NCI-H2029 (cell line): ENCODE results near the gene HS3ST3B1.

Experiments used
- DNase-seq: peaks from one replicate; lab custom pipeline; 2025; lab: John Stamatoyannopoulos, UW

Gene HS3ST3B1

GRCh38 chr17:14300575-14301278 is at the start of gene HS3ST3B1:
Gene HS3ST3B1 (plus strand): TSS chr17:14301081. CDS start chr17:14301519, 438 bp downstream.
- peak; percentile 92 for DNase-seq

- no peak for DNase-seq
Observed at GRCh38 chr17:14261406-14261805, 39.5 kb upstream of the HS3ST3B1 start.

GRCh38 chr17:14268264-14268663 is 32.6 kb upstream of the HS3ST3B1 start:
- no peak for DNase-seq

- no peak for DNase-seq
Observed at GRCh38 chr17:14269473-14269872, 31.4 kb upstream of the HS3ST3B1 start.

- no peak for DNase-seq
Observed at GRCh38 chr17:14270508-14270907, 30.4 kb upstream of the HS3ST3B1 start.

GRCh38 chr17:14276535-14277250 is 24.2 kb upstream of the HS3ST3B1 start:
- DNase-seq, result no peak

GRCh38 chr17:14281530-14281929 is 19.4 kb upstream of the HS3ST3B1 start:
- no peak for DNase-seq

- no peak for DNase-seq
Observed at GRCh38 chr17:14282726-14283125, 18.2 kb upstream of the HS3ST3B1 start.

GRCh38 chr17:14289162-14289561 is 11.7 kb upstream of the HS3ST3B1 start:
- DNase-seq, result peak; percentile 7

GRCh38 chr17:14294876-14295275 is 6.0 kb upstream of the HS3ST3B1 start:
- no peak for DNase-seq

- DNase-seq, result no peak
Observed at GRCh38 chr17:14295676-14296075, 5.2 kb upstream of the HS3ST3B1 start.

- DNase-seq, result no peak
Observed at GRCh38 chr17:14296166-14296910, 4.5 kb upstream of the HS3ST3B1 start.

- DNase-seq, result peak; percentile 16
Observed at GRCh38 chr17:14297161-14297851, 3.6 kb upstream of the HS3ST3B1 start.

- no peak for DNase-seq
Observed at GRCh38 chr17:14298221-14298946, 2.5 kb upstream of the HS3ST3B1 start.

GRCh38 chr17:14298947-14299279 is 2.0 kb upstream of the HS3ST3B1 start:
- DNase-seq, result no peak

GRCh38 chr17:14299280-14300141 is 1.4 kb upstream of the HS3ST3B1 start:
- DNase-seq, result no peak

GRCh38 chr17:14301279-14302090 is 604 bp downstream of the HS3ST3B1 start:
- DNase-seq, result no peak

GRCh38 chr17:14302091-14302430 is 1.2 kb downstream of the HS3ST3B1 start:
- DNase-seq, result no peak

- DNase-seq, result peak; percentile 39
Observed at GRCh38 chr17:14302431-14303099, 1.7 kb downstream of the HS3ST3B1 start.
